ENCODE results near the gene WIZ.

WIZ gene

GRCh38 chr19:15443838-15444237, 5.9 kb downstream of the WIZ start:
- no peak for DNase-seq

GRCh38 chr19:15443325-15443724, 6.4 kb downstream of the WIZ start:
- no peak for DNase-seq

GRCh38 chr19:15442142-15442920, 7.4 kb downstream of the WIZ start:
- no peak for DNase-seq

GRCh38 chr19:15441317-15441716, 8.4 kb downstream of the WIZ start:
- DNase-seq, result no peak

- no peak for DNase-seq
Measured at GRCh38 chr19:15439821-15440641, 9.7 kb downstream of the WIZ start.

- no peak for DNase-seq
Measured at GRCh38 chr19:15439078-15439799, 10.5 kb downstream of the WIZ start.

- no peak for DNase-seq
Measured at GRCh38 chr19:15438577-15438976, 11.2 kb downstream of the WIZ start.

GRCh38 chr19:15438124-15438496, 11.6 kb downstream of the WIZ start:
- no peak for DNase-seq

- no peak for DNase-seq
Measured at GRCh38 chr19:15437355-15438123, 12.2 kb downstream of the WIZ start.

- no peak for DNase-seq
Measured at GRCh38 chr19:15436826-15437110, 13.0 kb downstream of the WIZ start.

GRCh38 chr19:15436012-15436825, 13.5 kb downstream of the WIZ start:
- DNase-seq, result no peak

GRCh38 chr19:15433519-15434069, 16.2 kb downstream of the WIZ start:
- DNase-seq, result no peak

- peak; percentile 76 for DNase-seq
Measured at GRCh38 chr19:15432629-15433518, 16.9 kb downstream of the WIZ start.

- no peak for DNase-seq
Measured at GRCh38 chr19:15432018-15432494, 17.7 kb downstream of the WIZ start.

- no peak for DNase-seq
Measured at GRCh38 chr19:15431396-15432017, 18.2 kb downstream of the WIZ start.

GRCh38 chr19:15430526-15431120, 19.1 kb downstream of the WIZ start:
- no peak for DNase-seq

- no peak for DNase-seq
Measured at GRCh38 chr19:15429825-15430467, 19.8 kb downstream of the WIZ start.

GRCh38 chr19:15428956-15429824, 20.6 kb downstream of the WIZ start:
- DNase-seq, result no peak

Data from NCI-H524 treated with DMSO at 0.1 percent for 48 hours (cell line).